Tibial nerve (tissue), 3 donors: Measurements from ENCODE around the gene METTL14.

Experiments
- POLR2A ChIP-seq, 2 donors: fragments of 450-650 bp; IDR thresholded peaks; one replicate each; pipeline ENCODE4 v1.6.1; 2017; ENCODE audit warnings: antibody characterized with exemption in 2 of 2, mild to moderate bottlenecking in 2 of 2, moderate library complexity in 2 of 2
- TF ChIP-seq, protein P1 (sequence below), 5 experiments: fragments of 200-600 bp in 3 of 5; fragments of 450-650 bp in 2 of 5; sonication (generic) in 3 of 5; IDR thresholded peaks; one replicate each; pipeline ENCODE4 v1.5.1; 2016 to 2019; ENCODE audit warnings: antibody characterized with exemption in 5 of 5, mild to moderate bottlenecking in 3 of 5, moderate library complexity in 2 of 5

DNA sequence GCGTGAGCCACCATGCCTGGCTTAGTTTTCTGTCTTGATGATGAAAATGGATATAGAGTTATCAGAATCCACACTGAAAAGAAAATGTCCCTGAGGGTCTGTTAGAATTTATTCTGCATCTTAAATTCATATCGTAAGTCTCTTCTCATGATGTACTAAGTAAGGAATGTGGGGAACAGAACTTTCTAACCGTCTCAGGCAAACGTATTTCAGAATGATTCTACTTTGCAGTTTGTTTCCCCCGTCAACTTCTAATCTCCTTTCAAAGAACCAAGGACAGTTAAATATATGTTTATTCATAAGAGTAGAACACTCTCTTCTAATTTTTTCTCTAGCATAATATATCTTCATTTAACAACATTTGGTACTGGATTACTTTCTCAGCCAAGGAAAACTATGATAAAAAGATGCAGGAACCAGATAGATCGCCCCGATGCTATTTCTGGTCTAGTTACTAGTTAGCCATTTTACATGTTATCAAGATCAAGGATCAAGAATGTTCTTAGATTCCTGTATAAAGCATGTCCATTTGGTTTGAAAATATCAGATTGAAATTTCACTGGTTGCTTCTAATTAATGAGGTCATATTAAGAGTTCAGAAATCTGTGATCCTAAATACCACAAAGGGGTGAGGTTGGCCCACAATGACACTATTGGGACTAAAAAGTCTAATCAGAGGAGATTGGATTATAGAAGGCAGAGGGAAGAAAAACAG lies 49.5 kb downstream of the METTL14 start:
- TF ChIP-seq, protein P1, sequence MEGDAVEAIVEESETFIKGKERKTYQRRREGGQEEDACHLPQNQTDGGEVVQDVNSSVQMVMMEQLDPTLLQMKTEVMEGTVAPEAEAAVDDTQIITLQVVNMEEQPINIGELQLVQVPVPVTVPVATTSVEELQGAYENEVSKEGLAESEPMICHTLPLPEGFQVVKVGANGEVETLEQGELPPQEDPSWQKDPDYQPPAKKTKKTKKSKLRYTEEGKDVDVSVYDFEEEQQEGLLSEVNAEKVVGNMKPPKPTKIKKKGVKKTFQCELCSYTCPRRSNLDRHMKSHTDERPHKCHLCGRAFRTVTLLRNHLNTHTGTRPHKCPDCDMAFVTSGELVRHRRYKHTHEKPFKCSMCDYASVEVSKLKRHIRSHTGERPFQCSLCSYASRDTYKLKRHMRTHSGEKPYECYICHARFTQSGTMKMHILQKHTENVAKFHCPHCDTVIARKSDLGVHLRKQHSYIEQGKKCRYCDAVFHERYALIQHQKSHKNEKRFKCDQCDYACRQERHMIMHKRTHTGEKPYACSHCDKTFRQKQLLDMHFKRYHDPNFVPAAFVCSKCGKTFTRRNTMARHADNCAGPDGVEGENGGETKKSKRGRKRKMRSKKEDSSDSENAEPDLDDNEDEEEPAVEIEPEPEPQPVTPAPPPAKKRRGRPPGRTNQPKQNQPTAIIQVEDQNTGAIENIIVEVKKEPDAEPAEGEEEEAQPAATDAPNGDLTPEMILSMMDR (IDR thresholded peaks at IDR 0.05): no peak
- TF ChIP-seq POLR2A (IDR thresholded peaks at IDR 0.05): no peak
